T47D (cell line): ENCODE results near the gene CCDC127.

Experiments used
- DNase-seq, 2 experiments: peaks; one replicate each; pipeline versions ENCODE4 v3.0.0 to v3.0.0-alpha.2; 2011 to 2012; ENCODE audit warnings: low read depth in 1 of 2, low spot score in 1 of 2
- JUND ChIP-seq: IDR thresholded peaks from 2 replicates; pipeline ENCODE4 v1.6.1; 2012; ENCODE audit warnings: low read depth
- in situ Hi-C: cut with HindIII; loops from 2 replicates; pipeline ENCODE4 v1.10.0; 2016; ENCODE audit warnings: low sequenced_read_pairs, low pct_unique_long_range_greater_than_20kb

The CCDC127 gene

GRCh38 chr5:192970-193831 is 24.8 kb downstream of the CCDC127 start:
- in situ Hi-C loops = no loop called here
- no peak for TF ChIP-seq JUND
- no peak for DNase-seq

- in situ Hi-C loops = no loop called here
- no peak for TF ChIP-seq JUND
- no peak for DNase-seq
Measured at GRCh38 chr5:192691-192969, 25.3 kb downstream of the CCDC127 start.

GRCh38 chr5:191949-192690 is 25.8 kb downstream of the CCDC127 start:
- no peak for TF ChIP-seq JUND
- in situ Hi-C loops = no loop called here
- no peak for DNase-seq

GRCh38 chr5:191036-191948 is 26.7 kb downstream of the CCDC127 start, which contains the start of gene LRRC14B:
Gene LRRC14B, plus strand, starts transcription at chr5:191495. Its CDS starts 44 bp downstream, at chr5:191539.
- peak; percentile 46 to 48 for DNase-seq
- in situ Hi-C loops = no loop called here
- TF ChIP-seq JUND = no peak

GRCh38 chr5:190366-191035 is 27.5 kb downstream of the CCDC127 start:
- in situ Hi-C loops = no loop called here
- no peak for TF ChIP-seq JUND
- DNase-seq = peak in 1 of 2 experiments; percentile 57

- TF ChIP-seq JUND = no peak
- no peak for DNase-seq
- in situ Hi-C loops = no loop called here
Measured at GRCh38 chr5:189976-190365, 28.0 kb downstream of the CCDC127 start.

- no peak for TF ChIP-seq JUND
- in situ Hi-C loops = no loop called here
- no peak for DNase-seq
Measured at GRCh38 chr5:189486-189885, 28.5 kb downstream of the CCDC127 start.

- peak; percentile 93 to 97 for DNase-seq
- no peak for TF ChIP-seq JUND
- in situ Hi-C loops = no loop called here
Measured at GRCh38 chr5:188488-189481, 29.2 kb downstream of the CCDC127 start.

GRCh38 chr5:187617-188451 is 30.1 kb downstream of the CCDC127 start:
- TF ChIP-seq JUND = no peak
- DNase-seq = peak in 1 of 2 experiments; percentile 57
- in situ Hi-C loops = no loop called here

- no peak for DNase-seq
- no peak for TF ChIP-seq JUND
- in situ Hi-C loops = no loop called here
Measured at GRCh38 chr5:187042-187431, 30.9 kb downstream of the CCDC127 start.
